HCT116 (cell line): ENCODE data around the gene ATF7. TPM values are rescaled to one million over a fixed set of nuclear protein-coding genes. Genes with fewer than 3 reads are reported as not detected.

ENCODE experiments used
- ATAC-seq: fragments of 200-7000 bp; cut with Tn5 transposase; 2 replicates; pipeline ENCODE4 v1.9.1; 2020; ENCODE audit warnings: mild to moderate bottlenecking, moderate library complexity
- BruUV-seq: library from RNA; stranded (reverse); fragments of 400-500 nt; replicated peaks from 2 replicates; lab custom pipeline; 2021; lab: Mats Ljungman, UMichigan
- CTCF ChIA-PET: fragments of 300-600 bp; sonication (Branson Sonifier 250); formaldehyde crosslinking; loops from one replicate; lab custom pipeline; 2021; ENCODE audit warnings: antibody characterized with exemption; lab: Charles Lee
- POLR2A ChIA-PET: fragments of 300-600, 350-600 bp; sonication (Branson Sonifier 250); formaldehyde crosslinking; loops from one replicate; lab custom pipeline; 2021; ENCODE audit warnings: antibody characterized with exemption; lab: Charles Lee
- RAD21 ChIA-PET, 2 experiments: fragments of 300-600 bp; sonication (Branson Sonifier 250); formaldehyde crosslinking; loops; one replicate each; lab custom pipeline; 2023; ENCODE audit warnings: low total read pairs in 2 of 2; ENCODE audit not compliant: uncharacterized antibody in 2 of 2, unreplicated experiment in 2 of 2, low non-redundant PET in 1 of 2; lab: Charles Lee
- DNase-seq: peaks from one replicate; pipeline ENCODE4 v3.0.0-alpha.2; 2010; ENCODE audit warnings: low read depth, low spot score
- H2AFZ ChIP-seq: fragments of 200-600 bp; shearing (Covaris generic), sonication (generic); 2 replicates; pipeline ENCODE4 v1.6.1; 2017; ENCODE audit warnings: low read depth, mixed run types, mixed read lengths, antibody characterized with exemption, low read length; ENCODE audit not compliant: poor library complexity, severe bottlenecking
- H3K27ac ChIP-seq: 2 replicates; pipeline ENCODE4 v1.5.1; 2012; ENCODE audit warnings: low read depth, low read length
- H3K27me3 ChIP-seq: fragments of 200-600 bp; sonication (generic); 2 replicates; pipeline ENCODE4 v1.6.1; 2016; ENCODE audit warnings: mixed run types, low read length, mixed read lengths; ENCODE audit not compliant: insufficient read depth
- H3K36me3 ChIP-seq, 2 experiments: fragments of 200-500 bp in 1 of 2; fragments of 200-600 bp in 1 of 2; sonication (Bioruptor generic) in 1 of 2; sonication (generic) in 1 of 2; 2 replicates each; pipeline versions ENCODE4 v1.5.1 to v1.6.1; 2014 to 2016; ENCODE audit warnings: low read length in 2 of 2, inconsistent platforms in 1 of 2, mixed read lengths in 1 of 2, mixed run types in 1 of 2; ENCODE audit not compliant: insufficient read depth in 2 of 2, control insufficient read depth in 1 of 2
- H3K4me1 ChIP-seq, 2 experiments: fragments of 200-600 bp in 1 of 2; sonication (generic) in 1 of 2; 2 replicates each; pipeline versions ENCODE4 v1.5.1 to v1.6.1; 2012 to 2017; ENCODE audit warnings: low read length in 2 of 2, inconsistent platforms in 1 of 2, mild to moderate bottlenecking in 1 of 2, mixed read lengths in 1 of 2, mixed run types in 1 of 2, moderate library complexity in 1 of 2; ENCODE audit not compliant: insufficient read depth in 2 of 2, control insufficient read depth in 1 of 2
- H3K4me2 ChIP-seq: fragments of 200-600 bp; sonication (generic); 2 replicates; pipeline ENCODE4 v1.6.1; 2017; ENCODE audit warnings: mixed run types, low read length, mixed read lengths
- H3K4me3 ChIP-seq, 2 experiments: fragments of 200-600 bp in 1 of 2; sonication (generic) in 1 of 2; replicated peaks in 1 of 2; 2 replicates each; pipeline ENCODE4 v1.5.1; 2011 to 2016; ENCODE audit warnings: low read length in 2 of 2, control low read depth in 1 of 2, low read depth in 1 of 2, mild to moderate bottlenecking in 1 of 2, mixed read lengths in 1 of 2, mixed run types in 1 of 2
- H3K79me2 ChIP-seq: fragments of 200-600 bp; sonication (generic); 2 replicates; pipeline ENCODE4 v1.6.1; 2017; ENCODE audit warnings: mild to moderate bottlenecking, mixed run types, low read length, moderate library complexity, mixed read lengths; ENCODE audit not compliant: insufficient read depth
- H3K9ac ChIP-seq: fragments of 200-600 bp; sonication (generic); 2 replicates; pipeline ENCODE4 v1.6.1; 2016; ENCODE audit warnings: low read length, mixed read lengths
- H3K9me2 ChIP-seq: fragments of 200-600 bp; sonication (generic), shearing (Covaris generic); 2 replicates; pipeline ENCODE4 v1.6.1; 2017; ENCODE audit warnings: mixed run types, mild to moderate bottlenecking, moderate library complexity; ENCODE audit not compliant: insufficient read depth
- H3K9me3 ChIP-seq, 2 experiments: fragments of 200-500 bp in 1 of 2; fragments of 200-600 bp in 1 of 2; sonication (Bioruptor generic) in 1 of 2; sonication (generic) in 1 of 2; 2 replicates each; pipeline ENCODE4 v1.6.1; 2014 to 2017; ENCODE audit warnings: low read length in 2 of 2, mixed read lengths in 2 of 2, inconsistent platforms in 1 of 2, low read depth in 1 of 2, mild to moderate bottlenecking in 1 of 2, mixed run types in 1 of 2, moderate library complexity in 1 of 2; ENCODE audit not compliant: control insufficient read depth in 1 of 2, insufficient read depth in 1 of 2
- H4K20me1 ChIP-seq: fragments of 200-600 bp; sonication (generic), shearing (Covaris generic); 2 replicates; pipeline ENCODE4 v1.6.1; 2017; ENCODE audit warnings: mixed run types, mild to moderate bottlenecking, moderate library complexity; ENCODE audit not compliant: insufficient read depth
- CEBPB ChIP-seq: IDR thresholded peaks from 2 replicates; pipeline ENCODE4 v1.6.1; 2012; ENCODE audit warnings: low read depth
- CTCF ChIP-seq, 3 experiments: fragments of 200-600 bp in 1 of 3; sonication (generic) in 1 of 3; IDR thresholded peaks in 2 of 3; conservative IDR thresholded peaks in 1 of 3; 2 replicates each; pipeline ENCODE4 v1.5.1; 2012 to 2017; ENCODE audit warnings: low read depth in 2 of 3, low read length in 2 of 3, antibody characterized with exemption in 1 of 3, borderline replicate concordance in 1 of 3, control low read depth in 1 of 3, mild to moderate bottlenecking in 1 of 3, mixed read lengths in 1 of 3, mixed run types in 1 of 3, moderate library complexity in 1 of 3; ENCODE audit not compliant: insufficient read depth in 1 of 3
- ELF1 ChIP-seq: IDR thresholded peaks from 2 replicates; pipeline ENCODE4 v1.6.1; 2012; ENCODE audit warnings: low read depth, borderline replicate concordance
- EZH2 ChIP-seq: fragments of 200-600 bp; sonication (generic); IDR thresholded peaks from 2 replicates; pipeline ENCODE4 v1.6.1; 2017; ENCODE audit warnings: antibody characterized with exemption, mixed run types
- EZH2phosphoT487 ChIP-seq: fragments of 200-600 bp; IDR thresholded peaks from 2 replicates; pipeline ENCODE4 v1.6.1; 2018; ENCODE audit warnings: antibody characterized with exemption, borderline replicate concordance
- POLR2A ChIP-seq: IDR thresholded peaks from 2 replicates; pipeline ENCODE4 v1.7.0; 2011; ENCODE audit warnings: borderline replicate concordance; ENCODE audit not compliant: insufficient read depth, insufficient read length; ENCODE audit errors: extremely low read depth
- POLR2AphosphoS5 ChIP-seq: IDR thresholded peaks from 2 replicates; pipeline ENCODE4 v1.6.1; 2011; ENCODE audit warnings: mild to moderate bottlenecking, low read depth, low read length, moderate library complexity
- SRF ChIP-seq: IDR thresholded peaks from 2 replicates; pipeline ENCODE4 v1.6.1; 2012; ENCODE audit warnings: low read depth
- TCF7L2 ChIP-seq: IDR thresholded peaks from 2 replicates; pipeline ENCODE4 v1.7.0; 2011; ENCODE audit warnings: borderline replicate concordance, inconsistent platforms; ENCODE audit not compliant: insufficient read depth, insufficient read length; ENCODE audit errors: extremely low read depth
- YY1 ChIP-seq: IDR thresholded peaks from 2 replicates; pipeline ENCODE4 v1.6.1; 2011; ENCODE audit warnings: low read length, low read depth, moderate library complexity, mild to moderate bottlenecking; ENCODE audit not compliant: insufficient replicate concordance; ENCODE audit errors: extremely low read depth
- ZNF274 ChIP-seq: fragments of 200-500 bp; sonication (Bioruptor generic); IDR thresholded peaks from 2 replicates; pipeline ENCODE4 v1.6.1; 2014; ENCODE audit warnings: mild to moderate bottlenecking, low read depth, low read length, inconsistent platforms
- intact Hi-C: fragments of 100-400 bp; cut with micrococcal nuclease; formaldehyde crosslinking; loops from 2 replicates; pipeline ENCODE4 v1.10.0; 2022
- total RNA-seq: library from RNA; stranded (reverse); gene quantifications from one replicate; pipeline ENCODE4 v1.2.1, GENCODE V29; 2021; ENCODE audit not compliant: unreplicated experiment
- TF ChIP-seq, protein P1 (sequence below): IDR thresholded peaks from 2 replicates; pipeline ENCODE4 v1.6.1; 2012

Gene ATF7
- total RNA-seq, 1 experiment from 2014 or later, result 24.0 TPM

- TF ChIP-seq TCF7L2, result no peak
- no peak for TF ChIP-seq ZNF274
- no peak for TF ChIP-seq POLR2A
- TF ChIP-seq, all 23 proteins: peak for 0
These were observed 1.7 kb downstream of the ATF7 start (continued) for GRCh38 chr12:53624458-53624857.

DNA sequence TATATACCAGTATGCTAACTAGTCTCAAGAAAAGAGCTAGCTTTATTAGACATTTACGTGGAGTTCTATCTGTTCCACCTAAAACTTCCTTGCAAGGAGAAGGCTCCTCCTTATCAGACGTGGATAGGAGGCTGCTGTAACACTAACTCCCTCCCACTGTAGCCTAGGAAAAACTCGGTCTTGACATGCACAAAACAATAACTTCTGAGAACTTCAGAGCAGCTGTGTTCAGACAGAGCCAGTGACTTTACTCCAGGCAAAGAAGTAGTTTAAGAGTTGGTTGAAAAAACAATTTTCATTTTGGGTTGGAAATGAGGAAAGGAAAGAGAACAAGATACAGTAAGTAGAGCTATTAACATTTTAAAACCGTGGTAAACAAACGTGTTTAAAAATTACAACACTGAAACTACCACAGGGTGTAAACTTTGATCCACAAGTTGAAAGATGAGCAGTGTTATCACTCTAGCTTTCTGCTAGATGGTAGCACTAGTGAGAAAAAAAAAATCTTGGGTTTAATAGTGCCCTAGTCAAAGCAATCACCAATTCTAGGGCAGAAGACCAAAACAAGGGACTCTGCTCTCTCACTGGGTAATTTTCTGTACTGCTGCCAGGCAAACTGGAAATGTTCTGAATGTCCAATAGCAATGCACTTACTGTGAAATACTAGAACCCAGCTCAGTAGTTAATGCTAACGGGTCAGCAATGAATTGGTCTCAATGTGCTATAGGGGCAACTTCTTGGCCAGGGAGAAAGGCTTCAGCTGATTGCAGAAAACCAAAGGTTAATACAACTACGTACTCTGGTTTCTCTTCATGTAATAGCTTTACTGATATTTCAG, 2.4 kb downstream of the ATF7 start:
- H3K79me2 ChIP-seq, result peaks cover 56% of the 10 kb centered on the region

More for the DNA sequence above, 2.4 kb downstream of the ATF7 start:
- TF ChIP-seq CEBPB (no peak), SRF (no peak), CTCF (IDR thresholded peaks at IDR 0.05 in 2 of 3, conservative IDR thresholded peaks at IDR 0.05 in 1 of 3; ENCODE audit: borderline replicate concordance in 1 of 3, insufficient read depth in 1 of 3, low read depth in 2 of 3, low read length in 2 of 3) (no peak), EZH2 (no peak), YY1 (no peak), POLR2AphosphoS5 (no peak), ELF1 (no peak), EZH2phosphoT487 (no peak)
- TF ChIP-seq, protein P1, sequence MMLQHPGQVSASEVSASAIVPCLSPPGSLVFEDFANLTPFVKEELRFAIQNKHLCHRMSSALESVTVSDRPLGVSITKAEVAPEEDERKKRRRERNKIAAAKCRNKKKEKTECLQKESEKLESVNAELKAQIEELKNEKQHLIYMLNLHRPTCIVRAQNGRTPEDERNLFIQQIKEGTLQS, result no peak
- Histone ChIP-seq H3K9ac (no peak overlapping the region), H3K4me2 (no peak overlapping the region), H3K9me3 (no peaks in the 10 kb centered on the region), H3K9me2 (no peaks in the 10 kb centered on the region), H4K20me1 (peaks cover 4% of the 10 kb centered on the region; the same call in 1 of the 2 replicates), H3K4me3 (no peak overlapping the region), H2AFZ (no peak overlapping the region), H3K4me1 (peaks cover 8 to 21% of the 10 kb centered on the region in 2 experiments), H3K27ac (no peak overlapping the region), H3K36me3 (no peaks in the 10 kb centered on the region), H3K27me3 (no peaks in the 10 kb centered on the region)
- ChIA-PET RAD21 (no interaction called here), CTCF (interaction anchor here (2.0 kb wide), 1 partner anchor 11 kb away, joined by 4 read pairs; no protein-coding TSS in a partner anchor), POLR2A (interaction anchor here (0.6 to 1.5 kb wide), 2 partner anchors 12 to 173 kb away, joined by 5 to 8 read pairs; no protein-coding TSS in a partner anchor)
- intact Hi-C loops, result no loop called here
- no TSS peak for BruUV-seq
- DNase-seq (no peak), ATAC-seq (no peak)
